BLaER1 treated with 17β-estradiol and CSF1 and Interleukin-3, amounts not matched to agents 10 nM and 100 nM (cell line): Measurements from ENCODE around the gene SEMA4D.

Experiments
- H3K27ac ChIP-seq, 11 experiments: shearing (Covaris generic); formaldehyde crosslinking; 2 replicates each; pipeline ENCODE4 v1.8.1; 2022
- H3K27me3 ChIP-seq, 11 experiments: shearing (Covaris generic); formaldehyde crosslinking; 2 replicates each; pipeline ENCODE4 v1.8.1; 2022
- H3K36me3 ChIP-seq, 11 experiments: shearing (Covaris generic); formaldehyde crosslinking; 2 replicates each; pipeline ENCODE4 v1.8.1; 2022
- H3K4me1 ChIP-seq, 10 experiments: shearing (Covaris generic); formaldehyde crosslinking; 2 replicates each; pipeline ENCODE4 v1.8.1; 2022
- H3K4me2 ChIP-seq, 11 experiments: shearing (Covaris generic); formaldehyde crosslinking; 2 replicates each; pipeline ENCODE4 v1.8.1; 2022
- H3K4me3 ChIP-seq, 10 experiments: shearing (Covaris generic); formaldehyde crosslinking; 2 replicates each; pipeline ENCODE4 v1.8.1; 2022
- H3K9ac ChIP-seq, 11 experiments: shearing (Covaris generic); formaldehyde crosslinking; 2 replicates each; pipeline ENCODE4 v1.8.1; 2022
- H3K9me3 ChIP-seq, 11 experiments: shearing (Covaris generic); formaldehyde crosslinking; replicated peaks in 1 of 11; 2 replicates each; pipeline ENCODE4 v1.8.1; 2022
- H4K20me1 ChIP-seq, 11 experiments: shearing (Covaris generic); formaldehyde crosslinking; 2 replicates each; pipeline ENCODE4 v1.8.1; 2022
- Cebpa-rat ChIP-seq, 11 experiments: shearing (Covaris generic); IDR thresholded peaks; 2 replicates each; pipeline ENCODE4 v1.8.1; 2022

Gene SEMA4D

DNA sequence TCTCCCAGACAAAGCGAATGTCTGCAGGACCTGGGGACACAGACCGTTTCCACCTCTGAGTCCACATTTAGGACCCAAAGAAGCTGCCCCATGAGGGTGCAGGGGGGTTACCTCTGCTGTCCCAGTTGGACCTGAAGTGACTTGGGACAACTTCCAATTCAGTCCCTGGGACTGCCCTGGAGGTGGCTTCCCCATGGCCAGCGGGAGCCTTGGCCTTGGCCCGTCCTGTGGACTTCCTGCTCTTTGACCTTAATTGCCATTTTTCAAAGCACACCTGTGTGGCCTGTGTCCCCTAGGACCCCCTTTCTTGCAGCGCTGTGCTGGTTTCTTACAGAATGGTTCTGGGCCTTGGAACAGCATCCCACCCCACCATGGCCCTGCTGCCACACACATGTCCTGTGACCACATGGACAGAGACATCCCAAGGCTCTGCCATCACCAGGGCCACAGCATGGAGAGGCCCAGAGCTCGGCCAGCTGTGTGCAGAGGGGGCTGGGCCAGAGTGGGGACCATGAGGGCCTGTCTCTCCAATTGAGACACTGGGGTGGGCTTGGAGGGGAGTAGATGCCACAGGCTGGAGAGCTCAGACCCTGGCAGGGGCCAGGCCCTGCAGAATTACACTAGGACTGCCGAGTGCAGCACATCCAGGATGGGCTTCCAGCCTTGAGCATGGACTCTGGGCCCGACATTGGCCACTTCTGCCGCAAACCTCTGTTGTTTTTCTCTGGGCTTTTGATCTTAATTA lies 133.8 kb downstream of the SEMA4D start:
- no peak overlapping the region for H3K4me2 ChIP-seq
- peaks cover 37 to 54% (median 43%) of the 10 kb centered on the region in 11 experiments for H3K36me3 ChIP-seq
- peaks cover 0 to 13% (median 7%) of the 10 kb centered on the region in 10 experiments; a peak in 6 of 20 replicates for H3K4me1 ChIP-seq
- H3K27ac ChIP-seq = no peak overlapping the region; a peak in 1 of 22 replicates
- no peaks in the 10 kb centered on the region for H3K27me3 ChIP-seq
- peaks cover 0 to 28% (median 4%) of the 10 kb centered on the region in 11 experiments; a peak in 7 of 22 replicates for H4K20me1 ChIP-seq
- H3K4me3 ChIP-seq = no peak overlapping the region
- no peak for TF ChIP-seq Cebpa-rat (IDR thresholded peaks at IDR 0.05)
- H3K9me3 ChIP-seq = no peaks in the 10 kb centered on the region
- no peak overlapping the region for H3K9ac ChIP-seq

DNA sequence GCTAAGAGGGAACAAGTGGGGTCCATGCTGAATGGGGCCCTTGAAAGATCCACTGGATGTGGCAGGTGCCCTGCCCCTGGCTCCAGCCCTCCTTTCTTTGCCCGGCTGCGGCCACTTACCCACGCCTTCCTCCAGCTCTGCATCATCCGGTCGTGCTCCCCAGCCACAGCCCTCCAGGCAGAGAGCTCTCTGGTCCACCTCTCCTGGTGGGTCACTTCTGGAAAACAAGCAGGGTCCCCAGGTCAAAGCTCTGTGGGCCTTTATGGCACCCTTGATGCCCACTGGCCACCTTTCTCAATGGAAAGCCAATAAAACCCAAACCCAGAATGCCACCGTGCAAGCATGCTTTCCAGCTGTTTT lies 134.6 kb downstream of the SEMA4D start:
- no peak overlapping the region for H3K4me3 ChIP-seq
- no peak overlapping the region for H3K9ac ChIP-seq
- H3K27me3 ChIP-seq = no peaks in the 10 kb centered on the region
- no peaks in the 10 kb centered on the region for H3K9me3 ChIP-seq
- peaks cover 45 to 62% (median 51%) of the 10 kb centered on the region in 11 experiments for H3K36me3 ChIP-seq
- no peak for TF ChIP-seq Cebpa-rat (IDR thresholded peaks at IDR 0.05)
- H3K27ac ChIP-seq = no peak overlapping the region
- peaks cover 0 to 13% (median 7%) of the 10 kb centered on the region in 10 experiments; a peak in 6 of 20 replicates for H3K4me1 ChIP-seq
- peaks cover 0 to 33% (median 4%) of the 10 kb centered on the region in 11 experiments; a peak in 8 of 22 replicates for H4K20me1 ChIP-seq
- no peak overlapping the region for H3K4me2 ChIP-seq

DNA sequence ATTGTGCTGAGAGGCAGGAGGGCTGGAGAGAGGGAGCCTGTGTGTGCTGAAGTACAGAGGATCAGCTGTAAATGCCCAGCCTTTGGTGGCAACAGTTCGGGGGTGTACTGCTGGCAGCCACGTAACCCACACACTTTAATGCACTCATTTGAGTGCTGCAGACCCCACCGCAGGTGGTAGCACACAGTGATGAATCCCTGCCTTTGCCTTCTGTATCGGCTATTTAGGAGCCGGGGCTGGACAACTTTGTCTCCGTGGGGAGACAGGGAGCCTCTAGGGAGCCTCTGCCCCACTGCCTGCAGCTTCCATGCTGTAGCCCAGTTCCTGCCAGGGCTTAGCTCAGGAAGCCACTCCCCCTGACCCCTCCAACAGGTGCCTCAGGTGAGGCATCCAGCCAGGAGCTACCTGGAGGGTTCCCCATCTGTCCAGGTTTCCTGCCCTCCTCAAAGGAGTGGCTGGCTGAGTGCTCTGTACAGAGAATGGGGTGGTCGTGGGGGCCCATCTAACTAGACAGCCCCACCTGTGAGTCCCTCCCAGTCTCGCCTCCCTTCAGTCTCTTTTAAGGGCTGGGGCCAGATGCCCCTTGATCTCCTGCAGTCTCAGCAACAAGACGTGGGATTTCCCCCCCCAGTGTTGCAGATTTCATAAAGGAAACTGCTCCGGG lies 135.1 kb downstream of the SEMA4D start:
- H3K27me3 ChIP-seq = no peaks in the 10 kb centered on the region
- peaks cover 0 to 13% (median 6%) of the 10 kb centered on the region in 10 experiments; a peak in 6 of 20 replicates for H3K4me1 ChIP-seq
- H3K27ac ChIP-seq = no peak overlapping the region
- no peak overlapping the region for H3K4me2 ChIP-seq
- no peak overlapping the region for H3K9ac ChIP-seq
- TF ChIP-seq Cebpa-rat (IDR thresholded peaks at IDR 0.05) = no peak
- no peak overlapping the region for H3K4me3 ChIP-seq
- H3K36me3 ChIP-seq = peaks cover 50 to 67% (median 56%) of the 10 kb centered on the region in 11 experiments
- H4K20me1 ChIP-seq = peaks cover 0 to 38% (median 4%) of the 10 kb centered on the region in 11 experiments; a peak in 9 of 22 replicates
- no peaks in the 10 kb centered on the region for H3K9me3 ChIP-seq

DNA sequence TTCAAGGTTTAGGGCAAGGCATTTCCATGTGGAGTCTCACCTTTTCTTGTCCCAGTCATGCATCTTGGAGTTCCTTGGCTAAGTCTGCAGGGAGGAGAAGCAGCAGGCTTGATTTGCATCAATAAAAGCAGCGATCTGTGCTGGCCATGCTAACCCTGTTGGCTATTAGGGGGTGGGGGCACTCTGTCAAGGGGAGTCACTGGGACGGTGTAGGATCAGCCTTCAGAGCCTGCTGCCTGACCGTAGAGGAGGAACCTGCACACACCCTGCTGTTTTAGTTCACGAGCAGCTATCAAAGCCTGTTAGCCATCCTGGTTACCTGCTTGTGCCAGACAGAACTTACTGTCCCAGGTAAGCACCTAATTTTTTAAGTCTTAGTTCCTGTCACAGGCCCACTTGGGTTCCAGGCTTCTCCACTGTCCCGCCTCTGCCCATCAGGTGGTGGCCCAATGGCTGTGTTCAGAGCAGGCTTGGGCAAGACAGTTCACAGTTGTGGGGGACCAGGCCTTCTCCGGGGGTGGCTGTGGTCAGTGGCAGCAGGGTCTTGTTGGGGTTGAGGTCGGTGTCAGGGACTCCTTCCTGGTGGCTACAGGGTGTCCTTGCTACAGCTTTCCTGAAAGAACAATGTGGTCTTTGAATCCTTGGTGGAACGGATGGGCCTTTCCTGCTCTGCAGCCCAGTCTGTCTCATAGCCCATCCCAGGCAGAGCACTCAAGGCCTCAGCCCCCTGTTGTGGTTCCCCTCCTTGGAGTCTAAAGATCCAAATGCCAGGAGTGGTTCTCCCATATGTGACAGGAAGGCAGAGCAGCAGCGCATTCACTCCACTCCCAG lies 135.9 kb downstream of the SEMA4D start:
- no peak overlapping the region for H3K4me2 ChIP-seq
- H3K36me3 ChIP-seq = peaks cover 57 to 75% (median 64%) of the 10 kb centered on the region in 11 experiments
- no peak overlapping the region for H3K4me3 ChIP-seq
- H3K27me3 ChIP-seq = no peaks in the 10 kb centered on the region
- peaks cover 0 to 6% (median 0%) of the 10 kb centered on the region in 10 experiments; a peak in 2 of 20 replicates for H3K4me1 ChIP-seq
- no peaks in the 10 kb centered on the region for H3K9me3 ChIP-seq
- no peak for TF ChIP-seq Cebpa-rat (IDR thresholded peaks at IDR 0.05)
- H3K27ac ChIP-seq = no peak overlapping the region
- H4K20me1 ChIP-seq = peaks cover 0 to 44% (median 7%) of the 10 kb centered on the region in 11 experiments; a peak in 11 of 22 replicates
- H3K9ac ChIP-seq = no peak overlapping the region

DNA sequence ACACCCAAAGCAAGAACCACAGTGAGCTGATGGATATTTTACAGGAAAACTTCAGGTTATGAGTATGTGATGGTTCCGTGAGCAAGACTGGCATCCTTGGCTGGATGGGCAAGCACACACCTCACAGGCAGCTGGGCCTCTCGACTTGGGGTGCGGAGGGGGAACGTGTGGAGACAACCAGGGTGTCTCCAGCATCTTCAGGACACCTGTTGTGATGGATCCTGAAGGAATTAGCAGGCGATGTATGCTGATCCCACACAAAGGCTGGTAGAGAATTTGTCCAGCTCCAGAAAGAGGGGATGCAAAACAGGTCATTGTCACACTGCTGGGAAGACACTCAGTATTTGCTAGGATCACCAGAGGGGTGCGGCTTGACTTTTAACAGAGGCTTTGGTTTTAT lies 136.9 kb downstream of the SEMA4D start:
- H4K20me1 ChIP-seq = peaks cover 0 to 52% (median 11%) of the 10 kb centered on the region in 11 experiments; a peak in 11 of 22 replicates
- peaks cover 0 to 6% (median 0%) of the 10 kb centered on the region in 10 experiments; a peak in 1 of 20 replicates for H3K4me1 ChIP-seq
- no peak overlapping the region for H3K9ac ChIP-seq
- peaks cover 67 to 85% (median 73%) of the 10 kb centered on the region in 11 experiments for H3K36me3 ChIP-seq
- no peaks in the 10 kb centered on the region for H3K9me3 ChIP-seq
- H3K27ac ChIP-seq = no peak overlapping the region
- no peak overlapping the region for H3K4me2 ChIP-seq
- TF ChIP-seq Cebpa-rat (IDR thresholded peaks at IDR 0.05) = no peak
- no peak overlapping the region for H3K4me3 ChIP-seq
- H3K27me3 ChIP-seq = no peaks in the 10 kb centered on the region

DNA sequence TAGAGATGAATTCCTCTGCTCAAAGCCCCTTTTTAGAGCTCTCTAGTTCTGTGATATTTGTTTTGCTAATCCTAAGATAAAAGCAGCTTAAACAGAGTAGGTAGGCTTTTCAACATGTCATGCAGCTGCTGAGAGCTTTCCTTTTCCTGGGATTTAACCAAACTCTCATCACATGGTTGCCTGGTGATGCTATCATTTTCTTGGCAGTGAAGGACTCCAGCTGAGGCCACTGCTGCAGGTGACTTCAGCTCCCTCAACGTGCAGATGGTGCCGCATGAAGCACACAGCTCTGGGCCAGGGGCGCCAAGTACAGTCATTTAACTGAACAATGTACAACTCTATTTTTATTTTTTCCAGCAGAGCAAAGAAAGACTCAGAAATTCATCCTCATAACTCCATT lies 137.4 kb downstream of the SEMA4D start:
- Histone ChIP-seq H3K4me1 (peaks cover 0 to 6% (median 0%) of the 10 kb centered on the region in 10 experiments; a peak in 1 of 20 replicates), H3K9ac (no peak overlapping the region), H3K9me3 (no peaks in the 10 kb centered on the region), H3K4me3 (no peak overlapping the region), H4K20me1 (peaks cover 0 to 56% (median 12%) of the 10 kb centered on the region in 11 experiments; a peak in 11 of 22 replicates), H3K4me2 (no peak overlapping the region), H3K36me3 (peaks cover 73 to 91% (median 79%) of the 10 kb centered on the region in 11 experiments), H3K27ac (no peak overlapping the region), H3K27me3 (no peaks in the 10 kb centered on the region)
- TF ChIP-seq Cebpa-rat (IDR thresholded peaks at IDR 0.05) = no peak

DNA sequence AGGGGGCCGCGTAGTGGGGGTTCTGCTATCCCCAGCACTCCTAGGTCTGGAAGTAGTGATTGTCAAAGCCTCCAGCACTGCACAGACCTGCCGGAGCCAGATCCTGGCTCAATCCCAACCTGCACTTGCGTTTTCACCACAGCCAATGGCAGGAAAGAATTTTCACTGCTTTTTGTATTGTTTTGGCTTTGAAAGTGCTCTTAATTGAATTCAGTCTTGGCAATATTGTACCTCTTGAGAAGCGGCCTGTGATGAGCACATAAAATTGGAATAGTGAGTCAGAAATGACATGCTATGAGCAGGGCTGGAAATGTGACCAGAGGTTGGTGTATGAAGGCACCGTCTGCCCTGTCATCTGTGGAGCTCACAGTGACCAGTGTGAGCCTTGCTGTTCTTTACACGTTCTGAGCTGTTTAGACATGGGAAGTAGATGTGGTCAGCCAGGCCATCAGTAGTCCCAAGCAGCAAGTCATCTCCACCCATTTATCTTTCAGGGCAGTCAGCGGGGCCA lies 138.1 kb downstream of the SEMA4D start:
- Histone ChIP-seq H3K4me2 (no peak overlapping the region), H3K27ac (no peak overlapping the region), H3K4me3 (no peak overlapping the region), H3K27me3 (no peaks in the 10 kb centered on the region), H3K36me3 (peaks cover 80 to 97% (median 86%) of the 10 kb centered on the region in 11 experiments), H4K20me1 (peaks cover 0 to 61% (median 13%) of the 10 kb centered on the region in 11 experiments; a peak in 12 of 22 replicates), H3K4me1 (peaks cover 0 to 6% (median 0%) of the 10 kb centered on the region in 10 experiments; a peak in 1 of 20 replicates), H3K9me3 (no peaks in the 10 kb centered on the region), H3K9ac (peak overlapping the region in 1 of 11 experiments; percentile 14; a peak in 1 of 22 replicates)
- no peak for TF ChIP-seq Cebpa-rat (IDR thresholded peaks at IDR 0.05)

DNA sequence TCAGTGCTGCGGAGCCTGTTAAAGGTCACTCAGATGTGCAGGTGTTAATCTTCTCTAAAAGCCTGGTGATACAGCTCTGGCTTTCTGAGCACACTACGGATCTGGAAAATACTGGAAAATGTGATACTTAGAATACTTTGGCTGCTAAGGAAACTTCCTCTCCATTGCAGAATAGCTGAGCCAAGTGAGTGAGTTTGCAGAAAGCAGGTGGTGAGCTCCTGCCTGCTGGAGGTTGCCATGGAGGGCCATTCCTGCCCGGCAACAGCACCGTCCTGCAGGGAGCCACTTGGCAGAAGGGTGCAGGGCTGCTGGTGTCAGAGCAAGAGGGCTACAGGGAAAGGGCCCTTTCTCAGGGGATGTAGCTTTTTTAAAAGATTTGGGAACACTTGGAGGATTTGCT lies 138.9 kb downstream of the SEMA4D start:
- Histone ChIP-seq H3K4me2 (no peak overlapping the region), H3K27me3 (no peaks in the 10 kb centered on the region), H4K20me1 (peaks cover 0 to 63% (median 15%) of the 10 kb centered on the region in 11 experiments; a peak in 13 of 22 replicates), H3K36me3 (peaks cover 88 to 100% (median 94%) of the 10 kb centered on the region in 11 experiments), H3K9me3 (no peaks in the 10 kb centered on the region), H3K9ac (no peak overlapping the region), H3K4me1 (peaks cover 0 to 6% (median 0%) of the 10 kb centered on the region in 10 experiments; a peak in 1 of 20 replicates), H3K4me3 (no peak overlapping the region), H3K27ac (no peak overlapping the region)
- no peak for TF ChIP-seq Cebpa-rat (IDR thresholded peaks at IDR 0.05)
